ENCODE measurements around the gene CXCL6. TPM values are rescaled to one million over a fixed set of nuclear protein-coding genes. Genes with fewer than 3 reads are reported as not detected.

The CXCL6 gene
- total RNA-seq, 1 experiment from 2014 or later = not detected

- TF ChIP-seq ELF1 (IDR thresholded peaks at IDR 0.05; ENCODE audit: borderline replicate concordance, low read depth) (no peak), CEBPB (IDR thresholded peaks at IDR 0.05; ENCODE audit: low read depth) (no peak), JUND (IDR thresholded peaks at IDR 0.05) (no peak), POLR2AphosphoS5 (IDR thresholded peaks at IDR 0.05; ENCODE audit: low read depth, low read length) (no peak), SP1 (IDR thresholded peaks at IDR 0.05; ENCODE audit: low read depth) (no peak), CBX3 (IDR thresholded peaks at IDR 0.05; ENCODE audit: low read depth) (no peak)
These were observed 7.5 kb upstream of the CXCL6 start (continued) for GRCh38 chr4:73828956-73829355.

GRCh38 chr4:73831569-73831968 lies 4.9 kb upstream of the CXCL6 start:
- no peaks in the 10 kb centered on the region for H3K36me3 ChIP-seq (ENCODE audit: control insufficient read depth in 1 of 2, insufficient read depth in 2 of 2, low read length in 2 of 2)
- no peak overlapping the region for H3K4me2 ChIP-seq (ENCODE audit: low read length)
- DNase-seq (ENCODE audit: low read depth, low spot score) = no peak
- H3K9me2 ChIP-seq (ENCODE audit: insufficient read depth) = no peaks in the 10 kb centered on the region
- ATAC-seq = no peak
- H3K9me3 ChIP-seq (ENCODE audit: control insufficient read depth in 1 of 2, insufficient read depth in 1 of 2, low read depth in 1 of 2, low read length in 2 of 2) = no peaks in the 10 kb centered on the region
- no peaks in the 10 kb centered on the region for H3K79me2 ChIP-seq (ENCODE audit: insufficient read depth, low read length)
- H3K9ac ChIP-seq (ENCODE audit: low read length) = no peak overlapping the region
- H2AFZ ChIP-seq (ENCODE audit: low read depth, low read length, poor library complexity, severe bottlenecking) = no peak overlapping the region
- no peak overlapping the region for H3K4me3 ChIP-seq (replicated peaks in 1 of 2; ENCODE audit: low read depth in 1 of 2, low read length in 2 of 2)
- no peak overlapping the region for H3K27ac ChIP-seq (ENCODE audit: low read depth, low read length)
- no peaks in the 10 kb centered on the region for H3K27me3 ChIP-seq (ENCODE audit: insufficient read depth, low read length)
- intact Hi-C loops (cut with micrococcal nuclease) = no loop called here
- POLR2A ChIA-PET = no interaction called here
- CTCF ChIA-PET = no interaction called here
- no peaks in the 10 kb centered on the region for H3K4me1 ChIP-seq (ENCODE audit: control insufficient read depth in 1 of 2, insufficient read depth in 2 of 2, low read length in 2 of 2)
- H4K20me1 ChIP-seq (ENCODE audit: insufficient read depth) = no peaks in the 10 kb centered on the region
- RAD21 ChIA-PET (ENCODE audit: low non-redundant PET in 1 of 2, low total read pairs in 2 of 2, uncharacterized antibody in 2 of 2, unreplicated experiment in 2 of 2) = no interaction called here
- no TSS peak for BruUV-seq (replicated peaks)
- TF ChIP-seq FOSL1 (IDR thresholded peaks at IDR 0.05; ENCODE audit: low read depth) (no peak), ZNF274 (IDR thresholded peaks at IDR 0.05; ENCODE audit: low read depth, low read length) (no peak), EGR1 (IDR thresholded peaks at IDR 0.05; ENCODE audit: low read depth) (no peak), REST (IDR thresholded peaks at IDR 0.05; ENCODE audit: low read depth) (no peak), SRF (IDR thresholded peaks at IDR 0.05; ENCODE audit: low read depth) (no peak), JUND (IDR thresholded peaks at IDR 0.05) (no peak), TCF7L2 (IDR thresholded peaks at IDR 0.05; ENCODE audit: borderline replicate concordance, extremely low read depth, insufficient read depth, insufficient read length) (no peak), CEBPB (IDR thresholded peaks at IDR 0.05; ENCODE audit: low read depth) (no peak), YY1 (IDR thresholded peaks at IDR 0.05; ENCODE audit: extremely low read depth, insufficient replicate concordance, low read depth, low read length) (no peak), EZH2phosphoT487 (IDR thresholded peaks at IDR 0.05; ENCODE audit: borderline replicate concordance) (no peak), ZFX (IDR thresholded peaks at IDR 0.05) (no peak), POLR2A (IDR thresholded peaks at IDR 0.05; ENCODE audit: borderline replicate concordance, extremely low read depth, insufficient read depth, insufficient read length) (no peak), RAD21 (IDR thresholded peaks at IDR 0.05; ENCODE audit: low read depth) (no peak), POLR2AphosphoS5 (IDR thresholded peaks at IDR 0.05; ENCODE audit: low read depth, low read length) (no peak), ZBTB33 (IDR thresholded peaks at IDR 0.05; ENCODE audit: extremely low read depth, insufficient replicate concordance, low read length) (no peak)
- TF ChIP-seq, protein P1, sequence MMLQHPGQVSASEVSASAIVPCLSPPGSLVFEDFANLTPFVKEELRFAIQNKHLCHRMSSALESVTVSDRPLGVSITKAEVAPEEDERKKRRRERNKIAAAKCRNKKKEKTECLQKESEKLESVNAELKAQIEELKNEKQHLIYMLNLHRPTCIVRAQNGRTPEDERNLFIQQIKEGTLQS (IDR thresholded peaks at IDR 0.05) = no peak
- TF ChIP-seq, protein P2, sequence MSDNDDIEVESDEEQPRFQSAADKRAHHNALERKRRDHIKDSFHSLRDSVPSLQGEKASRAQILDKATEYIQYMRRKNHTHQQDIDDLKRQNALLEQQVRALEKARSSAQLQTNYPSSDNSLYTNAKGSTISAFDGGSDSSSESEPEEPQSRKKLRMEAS (IDR thresholded peaks at IDR 0.05) = no peak

All from HCT116 (cell line).